Prostate gland (tissue), 2 donors: ENCODE results near the gene PPP2R5E.

ENCODE experiments used
- CTCF ChIP-seq, 4 experiments: fragments of 200-600 bp in 2 of 4; fragments of 450-650 bp in 2 of 4; sonication (generic) in 2 of 4; IDR thresholded peaks; 1 replicate in 3 of 4; 2 replicates in 1 of 4; pipeline ENCODE4 v1.5.1; 2016 to 2019; ENCODE audit warnings: antibody characterized with exemption in 4 of 4, mild to moderate bottlenecking in 2 of 4, moderate library complexity in 2 of 4
- POLR2AphosphoS5 ChIP-seq: sonication (generic); formaldehyde crosslinking; IDR thresholded peaks from one replicate; pipeline ENCODE4 v1.6.1; 2017; ENCODE audit warnings: antibody characterized with exemption

- no peak for TF ChIP-seq CTCF (IDR thresholded peaks at IDR 0.05)
- TF ChIP-seq POLR2AphosphoS5 = no peak
Observed at GRCh38 chr14:63513756-63514155, 29.4 kb downstream of the PPP2R5E start.
